Tibial artery (tissue), 4 donors: ENCODE measurements around the gene ADAMTS16.

Experiments
- DNase-seq, 2 donors: peaks; one replicate each; pipeline ENCODE4 v3.0.0-alpha.2; 2019
- H3K27ac ChIP-seq, 2 donors: fragments of 200-600 bp; sonication (generic) in 1 of 2; 1 replicate in 1 of 2; 2 replicates in 1 of 2; pipeline ENCODE4 v1.5.1; 2018 to 2019; ENCODE audit warnings: mild to moderate bottlenecking in 1 of 2
- H3K27me3 ChIP-seq, 2 donors: fragments of 200-600 bp; sonication (generic) in 1 of 2; one replicate each; pipeline versions ENCODE4 v1.5.1 to v1.6.0; 2016 to 2019
- H3K36me3 ChIP-seq, 3 donors: fragments of 200-600 bp; sonication (generic) in 2 of 3; one replicate each; pipeline ENCODE4 v1.5.1; 2016 to 2019; ENCODE audit warnings: mild to moderate bottlenecking in 2 of 3
- H3K4me1 ChIP-seq, 4 donors: fragments of 200-600 bp; sonication (generic) in 2 of 4; 1 replicate in 3 of 4; 2 replicates in 1 of 4; pipeline ENCODE4 v1.5.1; 2016 to 2019
- H3K4me3 ChIP-seq, 2 donors: fragments of 200-600 bp; sonication (generic) in 1 of 2; 1 replicate in 1 of 2; 2 replicates in 1 of 2; pipeline ENCODE4 v1.5.1; 2018 to 2019; ENCODE audit warnings: mild to moderate bottlenecking in 2 of 2
- H3K9me3 ChIP-seq, 3 donors: fragments of 200-600 bp; sonication (generic) in 1 of 3; one replicate each; pipeline ENCODE4 v1.5.1; 2016 to 2019
- intact Hi-C: fragments of 100-400 bp; cut with DNase I; formaldehyde crosslinking; loops from one replicate; pipeline ENCODE4 v1.15.0; 2023; ENCODE audit warnings: low total_unique reads
- TF ChIP-seq, protein P1 (sequence below), 2 experiments: fragments of 200-600 bp in 1 of 2; fragments of 450-650 bp in 1 of 2; IDR thresholded peaks; one replicate each; pipeline ENCODE4 v1.5.1; 2017 to 2019; ENCODE audit warnings: antibody characterized with exemption in 2 of 2, mild to moderate bottlenecking in 1 of 2, moderate library complexity in 1 of 2

ADAMTS16 gene

DNA sequence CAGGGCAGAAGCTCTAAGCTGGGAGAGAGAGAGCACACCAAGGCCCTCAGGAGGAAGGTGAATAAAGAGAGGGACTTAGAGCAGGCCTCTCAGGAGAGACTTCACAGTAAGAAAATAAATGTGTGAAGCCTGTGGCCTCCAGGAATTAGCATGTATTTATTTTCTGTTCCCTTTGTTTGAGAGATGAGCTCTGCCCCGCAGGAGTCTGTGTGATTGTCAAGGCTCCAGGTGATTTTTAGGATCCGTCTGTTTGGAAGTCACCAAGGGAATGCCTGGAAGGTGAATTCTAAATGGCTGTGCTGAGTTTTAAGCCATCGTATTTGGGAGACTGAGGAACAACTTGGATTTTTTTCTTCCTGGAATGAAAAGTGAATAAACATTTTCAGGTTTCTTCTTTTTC is 174.0 kb downstream of the ADAMTS16 start:
- TF ChIP-seq, protein P1, sequence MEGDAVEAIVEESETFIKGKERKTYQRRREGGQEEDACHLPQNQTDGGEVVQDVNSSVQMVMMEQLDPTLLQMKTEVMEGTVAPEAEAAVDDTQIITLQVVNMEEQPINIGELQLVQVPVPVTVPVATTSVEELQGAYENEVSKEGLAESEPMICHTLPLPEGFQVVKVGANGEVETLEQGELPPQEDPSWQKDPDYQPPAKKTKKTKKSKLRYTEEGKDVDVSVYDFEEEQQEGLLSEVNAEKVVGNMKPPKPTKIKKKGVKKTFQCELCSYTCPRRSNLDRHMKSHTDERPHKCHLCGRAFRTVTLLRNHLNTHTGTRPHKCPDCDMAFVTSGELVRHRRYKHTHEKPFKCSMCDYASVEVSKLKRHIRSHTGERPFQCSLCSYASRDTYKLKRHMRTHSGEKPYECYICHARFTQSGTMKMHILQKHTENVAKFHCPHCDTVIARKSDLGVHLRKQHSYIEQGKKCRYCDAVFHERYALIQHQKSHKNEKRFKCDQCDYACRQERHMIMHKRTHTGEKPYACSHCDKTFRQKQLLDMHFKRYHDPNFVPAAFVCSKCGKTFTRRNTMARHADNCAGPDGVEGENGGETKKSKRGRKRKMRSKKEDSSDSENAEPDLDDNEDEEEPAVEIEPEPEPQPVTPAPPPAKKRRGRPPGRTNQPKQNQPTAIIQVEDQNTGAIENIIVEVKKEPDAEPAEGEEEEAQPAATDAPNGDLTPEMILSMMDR (IDR thresholded peaks at IDR 0.05) = no peak
- Histone ChIP-seq H3K27ac (no peak overlapping the region), H3K4me3 (no peak overlapping the region), H3K9me3 (no peaks in the 10 kb centered on the region), H3K36me3 (no peaks in the 10 kb centered on the region), H3K27me3 (no peaks in the 10 kb centered on the region), H3K4me1 (no peaks in the 10 kb centered on the region)
- no peak for DNase-seq
- intact Hi-C loops = no loop called here

DNA sequence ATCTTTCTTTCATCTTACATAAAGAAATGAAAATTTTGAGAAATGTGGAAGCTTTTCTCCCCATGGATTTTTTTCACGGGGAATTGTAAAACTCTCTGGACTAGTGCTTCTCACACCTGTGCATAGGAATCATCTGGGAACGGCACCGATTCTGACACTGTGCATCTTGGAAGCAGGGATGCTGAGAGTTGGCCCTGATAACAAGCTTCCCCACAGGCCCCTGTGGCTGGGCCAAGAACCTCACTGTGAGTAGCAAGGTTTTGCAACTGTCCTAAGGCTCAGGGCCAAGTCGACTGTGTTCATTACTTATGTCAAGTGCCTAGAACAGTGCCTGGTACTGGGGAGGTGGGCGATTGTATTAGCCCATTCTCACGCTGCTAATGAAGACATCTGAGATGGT is 174.5 kb downstream of the ADAMTS16 start:
- Histone ChIP-seq H3K27ac (no peak overlapping the region), H3K27me3 (no peaks in the 10 kb centered on the region), H3K36me3 (no peaks in the 10 kb centered on the region), H3K4me3 (no peak overlapping the region), H3K9me3 (no peaks in the 10 kb centered on the region), H3K4me1 (no peaks in the 10 kb centered on the region)
- intact Hi-C loops = no loop called here
- TF ChIP-seq, protein P1 (IDR thresholded peaks at IDR 0.05) = no peak
- DNase-seq = no peak

DNA sequence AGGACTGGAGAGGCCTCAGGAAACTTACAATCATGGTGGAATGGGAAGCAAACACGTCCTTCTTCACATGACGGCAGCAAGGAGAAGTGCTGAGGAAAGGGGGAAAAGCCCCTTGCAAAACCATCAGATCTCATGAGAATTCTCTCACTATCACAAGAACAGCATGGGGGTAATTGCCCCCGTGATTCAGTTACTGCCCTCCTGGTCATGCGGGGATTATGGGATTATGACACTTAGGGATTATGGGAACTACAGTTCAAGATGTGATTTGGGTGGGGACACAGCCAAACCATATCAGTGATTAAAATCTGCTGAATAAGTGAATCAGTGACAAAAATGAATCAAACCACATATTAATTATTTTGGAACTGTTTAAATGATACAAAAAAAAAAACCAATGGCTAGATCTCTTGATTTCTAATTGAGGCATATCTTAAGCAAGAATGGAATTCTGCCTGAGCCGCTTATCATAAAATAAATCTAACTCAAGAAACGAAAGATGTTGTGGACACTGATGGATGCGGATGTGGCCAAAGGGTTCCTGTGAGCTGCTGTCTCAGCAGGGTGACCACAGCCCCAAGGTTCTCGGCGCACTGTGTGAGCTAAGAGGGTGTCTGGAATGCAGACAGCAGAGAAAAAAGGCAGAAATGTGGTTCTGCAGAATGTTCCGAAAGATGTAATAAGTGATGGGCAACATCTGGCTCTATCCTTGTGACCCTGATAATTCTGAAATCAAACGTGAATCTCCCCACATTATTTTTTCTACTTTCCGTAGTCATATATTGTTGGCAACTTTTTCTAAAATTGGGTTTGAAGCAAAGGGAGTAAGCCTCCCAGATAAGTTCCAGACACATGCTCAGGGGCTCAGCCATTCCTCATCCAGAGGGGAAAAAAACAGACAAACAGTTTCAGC is 175.2 kb downstream of the ADAMTS16 start:
- TF ChIP-seq, protein P1 (IDR thresholded peaks at IDR 0.05) = no peak
- Histone ChIP-seq H3K4me3 (no peak overlapping the region), H3K4me1 (no peaks in the 10 kb centered on the region), H3K27ac (no peak overlapping the region), H3K27me3 (no peaks in the 10 kb centered on the region), H3K36me3 (no peaks in the 10 kb centered on the region), H3K9me3 (no peaks in the 10 kb centered on the region)
- intact Hi-C loops = no loop called here
- no peak for DNase-seq

DNA sequence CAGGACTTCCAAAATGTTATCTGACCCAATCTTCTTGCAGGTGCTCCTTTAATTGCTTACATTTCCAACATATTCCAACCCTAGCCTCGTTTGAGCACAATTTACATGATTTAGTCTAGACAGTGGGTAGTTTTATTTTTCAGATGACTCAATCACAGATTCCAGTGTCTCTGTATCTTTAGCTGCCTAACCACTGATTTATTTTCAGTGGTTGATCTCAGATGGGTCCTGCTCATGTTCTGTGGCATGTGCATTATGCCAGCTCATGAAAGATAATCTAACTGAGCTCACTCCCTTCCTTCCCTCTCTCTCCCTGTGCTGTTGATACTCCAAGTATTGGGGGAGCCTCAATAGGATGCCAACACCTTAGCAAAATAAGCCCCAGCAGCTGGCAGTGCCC is 176.2 kb downstream of the ADAMTS16 start:
- TF ChIP-seq, protein P1 (IDR thresholded peaks at IDR 0.05) = no peak
- H3K27ac ChIP-seq = no peak overlapping the region
- no peaks in the 10 kb centered on the region for H3K27me3 ChIP-seq
- no peaks in the 10 kb centered on the region for H3K4me1 ChIP-seq
- H3K9me3 ChIP-seq = no peaks in the 10 kb centered on the region
- no peaks in the 10 kb centered on the region for H3K36me3 ChIP-seq
- H3K4me3 ChIP-seq = no peak overlapping the region
- no peak for DNase-seq
- intact Hi-C loops = no loop called here

DNA sequence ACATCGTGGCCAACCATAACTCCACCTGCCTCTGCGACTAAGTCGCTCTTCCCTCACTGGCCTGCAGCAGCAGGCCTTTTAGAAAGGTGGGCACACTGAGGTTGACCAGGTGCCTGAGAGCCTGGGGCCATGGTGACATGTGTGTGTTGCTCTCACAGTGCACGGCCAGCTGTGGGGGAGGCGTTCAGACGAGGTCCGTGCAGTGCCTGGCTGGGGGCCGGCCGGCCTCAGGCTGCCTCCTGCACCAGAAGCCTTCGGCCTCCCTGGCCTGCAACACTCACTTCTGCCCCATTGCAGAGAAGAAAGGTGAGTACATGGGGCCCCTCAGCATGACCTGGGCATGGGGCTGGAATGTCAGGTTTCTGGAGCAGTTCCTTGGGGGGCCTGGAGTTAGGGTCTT is 177.8 kb downstream of the ADAMTS16 start:
- no peak overlapping the region for H3K27ac ChIP-seq
- H3K4me3 ChIP-seq = no peak overlapping the region
- DNase-seq = no peak
- TF ChIP-seq, protein P1 (IDR thresholded peaks at IDR 0.05) = no peak
- no peaks in the 10 kb centered on the region for H3K9me3 ChIP-seq
- no peaks in the 10 kb centered on the region for H3K27me3 ChIP-seq
- no peaks in the 10 kb centered on the region for H3K36me3 ChIP-seq
- H3K4me1 ChIP-seq = no peaks in the 10 kb centered on the region
- intact Hi-C loops = no loop called here
